Measurements from ENCODE around the gene ACBD4.

DNA sequence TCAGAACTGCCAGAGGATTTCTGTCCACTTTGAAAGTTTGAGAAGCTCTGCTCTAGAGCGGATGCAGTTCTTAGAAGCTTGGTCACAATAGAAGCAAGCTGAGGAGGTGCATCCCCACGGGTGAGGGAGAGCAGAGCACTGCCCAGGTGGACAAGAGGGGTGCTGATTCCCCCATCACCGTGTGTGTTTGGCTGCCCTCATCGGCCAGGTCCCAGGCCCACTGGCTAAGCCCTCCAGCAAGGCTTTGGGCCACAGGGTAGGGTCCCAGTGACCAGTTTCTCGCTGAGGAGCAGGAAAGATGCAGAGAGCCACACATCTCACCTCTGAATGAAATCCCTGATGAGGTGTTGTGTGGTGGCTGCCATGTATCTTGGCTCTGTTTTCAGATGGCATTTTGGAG is 47.5 kb upstream of the ACBD4 start:
- no peak for TF ChIP-seq SP1 (IDR thresholded peaks at IDR 0.05)
- TF ChIP-seq, protein P1, sequence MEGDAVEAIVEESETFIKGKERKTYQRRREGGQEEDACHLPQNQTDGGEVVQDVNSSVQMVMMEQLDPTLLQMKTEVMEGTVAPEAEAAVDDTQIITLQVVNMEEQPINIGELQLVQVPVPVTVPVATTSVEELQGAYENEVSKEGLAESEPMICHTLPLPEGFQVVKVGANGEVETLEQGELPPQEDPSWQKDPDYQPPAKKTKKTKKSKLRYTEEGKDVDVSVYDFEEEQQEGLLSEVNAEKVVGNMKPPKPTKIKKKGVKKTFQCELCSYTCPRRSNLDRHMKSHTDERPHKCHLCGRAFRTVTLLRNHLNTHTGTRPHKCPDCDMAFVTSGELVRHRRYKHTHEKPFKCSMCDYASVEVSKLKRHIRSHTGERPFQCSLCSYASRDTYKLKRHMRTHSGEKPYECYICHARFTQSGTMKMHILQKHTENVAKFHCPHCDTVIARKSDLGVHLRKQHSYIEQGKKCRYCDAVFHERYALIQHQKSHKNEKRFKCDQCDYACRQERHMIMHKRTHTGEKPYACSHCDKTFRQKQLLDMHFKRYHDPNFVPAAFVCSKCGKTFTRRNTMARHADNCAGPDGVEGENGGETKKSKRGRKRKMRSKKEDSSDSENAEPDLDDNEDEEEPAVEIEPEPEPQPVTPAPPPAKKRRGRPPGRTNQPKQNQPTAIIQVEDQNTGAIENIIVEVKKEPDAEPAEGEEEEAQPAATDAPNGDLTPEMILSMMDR (IDR thresholded peaks at IDR 0.05; ENCODE audit: low read depth, low read length, missing input control): no peak
- TF ChIP-seq, protein P2, sequence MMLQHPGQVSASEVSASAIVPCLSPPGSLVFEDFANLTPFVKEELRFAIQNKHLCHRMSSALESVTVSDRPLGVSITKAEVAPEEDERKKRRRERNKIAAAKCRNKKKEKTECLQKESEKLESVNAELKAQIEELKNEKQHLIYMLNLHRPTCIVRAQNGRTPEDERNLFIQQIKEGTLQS (IDR thresholded peaks at IDR 0.05): no peak
